HL-60 (cell line): ENCODE measurements around the gene PTGER3.

Experiments
- DNase-seq, 2 experiments: peaks; one replicate each; pipeline ENCODE4 v3.0.0-alpha.2; 2010 to 2020; ENCODE audit warnings: low read depth in 1 of 2, low spot score in 1 of 2
- H3K27ac ChIP-seq: fragments of 250-450 bp; sonication (Bioruptor Pico); replicated peaks from 2 replicates; pipeline ENCODE4 v1.5.1; 2020; ENCODE audit warnings: mild to moderate bottlenecking, moderate library complexity
- H3K27me3 ChIP-seq: fragments of 250-450 bp; sonication (Bioruptor Pico); 2 replicates; pipeline ENCODE4 v1.5.1; 2021; ENCODE audit warnings: mild to moderate bottlenecking, moderate library complexity; ENCODE audit not compliant: insufficient read depth, poor library complexity, severe bottlenecking
- H3K4me3 ChIP-seq: replicated peaks from 2 replicates; pipeline ENCODE4 v1.5.1; 2011; ENCODE audit warnings: mild to moderate bottlenecking, control low read depth, low read length; ENCODE audit not compliant: insufficient read depth
- CTCF ChIP-seq: IDR thresholded peaks from one replicate; pipeline ENCODE4 v1.5.1; 2011; ENCODE audit warnings: low read length, control low read depth, inconsistent platforms; ENCODE audit not compliant: insufficient read depth
- GABPA ChIP-seq: IDR thresholded peaks from 2 replicates; pipeline ENCODE4 v1.6.1; 2012; ENCODE audit warnings: low read depth
- POLR2AphosphoS5 ChIP-seq: IDR thresholded peaks from 2 replicates; pipeline ENCODE4 v1.6.1; 2012; ENCODE audit warnings: low read depth
- REST ChIP-seq: IDR thresholded peaks from 2 replicates; pipeline ENCODE4 v1.6.1; 2012; ENCODE audit warnings: low read depth; ENCODE audit not compliant: insufficient replicate concordance
- SPI1 ChIP-seq: IDR thresholded peaks from 2 replicates; pipeline ENCODE4 v1.6.1; 2012; ENCODE audit warnings: low read depth, mild to moderate bottlenecking, borderline replicate concordance

Gene PTGER3

GRCh38 chr1:71019233-71019969 is 28.2 kb downstream of the PTGER3 start:
- no peak for TF ChIP-seq POLR2AphosphoS5
- no peak for TF ChIP-seq REST
- no peak for TF ChIP-seq CTCF
- no peak for TF ChIP-seq GABPA
- TF ChIP-seq SPI1: no peak
- Histone ChIP-seq H3K27me3 (no peaks in the 10 kb centered on the region), H3K4me3 (no peak overlapping the region), H3K27ac (no peak overlapping the region)
- no peak for DNase-seq

- Histone ChIP-seq H3K4me3 (no peak overlapping the region), H3K27me3 (no peaks in the 10 kb centered on the region), H3K27ac (no peak overlapping the region)
- no peak for DNase-seq
- no peak for TF ChIP-seq GABPA
- no peak for TF ChIP-seq CTCF
- TF ChIP-seq POLR2AphosphoS5: no peak
- TF ChIP-seq REST: no peak
- no peak for TF ChIP-seq SPI1
Measured at GRCh38 chr1:71018791-71019190, 28.8 kb downstream of the PTGER3 start.

- TF ChIP-seq GABPA: no peak
- DNase-seq: no peak
- Histone ChIP-seq H3K27ac (no peak overlapping the region), H3K4me3 (no peak overlapping the region), H3K27me3 (no peaks in the 10 kb centered on the region)
Measured at GRCh38 chr1:71015745-71016144, 31.9 kb downstream of the PTGER3 start.

GRCh38 chr1:71014178-71014579 is 33.4 kb downstream of the PTGER3 start:
- TF ChIP-seq CTCF (no peak), REST (no peak), POLR2AphosphoS5 (no peak), SPI1 (no peak), GABPA (no peak)
- no peaks in the 10 kb centered on the region for H3K27me3 ChIP-seq
- no peak overlapping the region for H3K4me3 ChIP-seq
- DNase-seq: no peak
- no peak overlapping the region for H3K27ac ChIP-seq
